ENCODE measurements around the gene SHB.

Gene SHB

GRCh38 chr9:38103340-38103739 is 34.3 kb upstream of the SHB start:
- in situ Hi-C loops (cut with HindIII; ENCODE audit: low pct_ligation_motif_present, low sequenced_read_pairs) = no loop called here
- Histone ChIP-seq H3K36me3 (replicated peaks) (no peaks in the 10 kb centered on the region), H3K4me3 (ENCODE audit: low read depth, low read length) (no peak overlapping the region), H3K27me3 (replicated peaks) (no peaks in the 10 kb centered on the region), H3K27ac (no peak overlapping the region)
- no peak for DNase-seq
- TF ChIP-seq CTCF (IDR thresholded peaks at IDR 0.05; ENCODE audit: low read depth, low read length, missing control alignments) = no peak

GRCh38 chr9:38101423-38101822 is 32.4 kb upstream of the SHB start:
- in situ Hi-C loops (cut with HindIII; ENCODE audit: low pct_ligation_motif_present, low sequenced_read_pairs) = no loop called here
- TF ChIP-seq CTCF (IDR thresholded peaks at IDR 0.05; ENCODE audit: low read depth, low read length, missing control alignments) = no peak
- no peak overlapping the region for H3K4me3 ChIP-seq (ENCODE audit: low read depth, low read length)
- no peak overlapping the region for H3K27ac ChIP-seq
- no peaks in the 10 kb centered on the region for H3K36me3 ChIP-seq (replicated peaks)
- no peak for DNase-seq
- H3K27me3 ChIP-seq (replicated peaks) = peaks cover 1% of the 10 kb centered on the region

GRCh38 chr9:38096238-38096805 is 27.3 kb upstream of the SHB start:
- Histone ChIP-seq H3K27ac (no peak overlapping the region), H3K27me3 (replicated peaks) (peaks cover 1% of the 10 kb centered on the region), H3K4me3 (ENCODE audit: low read depth, low read length) (no peak overlapping the region), H3K36me3 (replicated peaks) (no peaks in the 10 kb centered on the region)
- in situ Hi-C loops (cut with HindIII; ENCODE audit: low pct_ligation_motif_present, low sequenced_read_pairs) = no loop called here
- no peak for DNase-seq
- no peak for TF ChIP-seq CTCF (IDR thresholded peaks at IDR 0.05; ENCODE audit: low read depth, low read length, missing control alignments)

GRCh38 chr9:38094165-38094564 is 25.1 kb upstream of the SHB start:
- TF ChIP-seq CTCF (IDR thresholded peaks at IDR 0.05; ENCODE audit: low read depth, low read length, missing control alignments) = no peak
- no peak for DNase-seq
- Histone ChIP-seq H3K4me3 (ENCODE audit: low read depth, low read length) (no peak overlapping the region), H3K27me3 (replicated peaks) (peaks cover 1% of the 10 kb centered on the region), H3K36me3 (replicated peaks) (no peaks in the 10 kb centered on the region), H3K27ac (no peak overlapping the region)
- in situ Hi-C loops (cut with HindIII; ENCODE audit: low pct_ligation_motif_present, low sequenced_read_pairs) = no loop called here

- no peak overlapping the region for H3K27ac ChIP-seq
- TF ChIP-seq CTCF (IDR thresholded peaks at IDR 0.05; ENCODE audit: low read depth, low read length, missing control alignments) = no peak
- in situ Hi-C loops (cut with HindIII; ENCODE audit: low pct_ligation_motif_present, low sequenced_read_pairs) = no loop called here
- no peak for DNase-seq
- H3K27me3 ChIP-seq (replicated peaks) = peaks cover 1% of the 10 kb centered on the region
- H3K36me3 ChIP-seq (replicated peaks) = no peaks in the 10 kb centered on the region
- no peak overlapping the region for H3K4me3 ChIP-seq (ENCODE audit: low read depth, low read length)
These were observed 23.6 kb upstream of the SHB start for GRCh38 chr9:38092656-38093055.

GRCh38 chr9:38092200-38092524 is 23.1 kb upstream of the SHB start:
- no peak for TF ChIP-seq CTCF (IDR thresholded peaks at IDR 0.05; ENCODE audit: low read depth, low read length, missing control alignments)

More at GRCh38 chr9:38092200-38092524, 23.1 kb upstream of the SHB start:
- no peak for DNase-seq
- Histone ChIP-seq H3K4me3 (ENCODE audit: low read depth, low read length) (no peak overlapping the region), H3K27me3 (replicated peaks) (peaks cover 1% of the 10 kb centered on the region), H3K27ac (no peak overlapping the region), H3K36me3 (replicated peaks) (no peaks in the 10 kb centered on the region)
- in situ Hi-C loops (cut with HindIII; ENCODE audit: low pct_ligation_motif_present, low sequenced_read_pairs) = no loop called here
